HG03575 (cell line): ENCODE results near the gene MPDU1.
"Not testable (repeated sequence)": the region's sequence is repeated elsewhere in the genome, so short reads cannot be mapped to it uniquely, and the experiment has no call there.

ENCODE experiments used
- ATAC-seq: cut with Tn5 transposase; IDR thresholded peaks from one replicate; pipeline ENCODE4 v1.9.1; 2021; ENCODE audit not compliant: unreplicated experiment, insufficient number of reproducible peaks, low FRiP score; ENCODE audit errors: extremely low read depth

Gene MPDU1

DNA sequence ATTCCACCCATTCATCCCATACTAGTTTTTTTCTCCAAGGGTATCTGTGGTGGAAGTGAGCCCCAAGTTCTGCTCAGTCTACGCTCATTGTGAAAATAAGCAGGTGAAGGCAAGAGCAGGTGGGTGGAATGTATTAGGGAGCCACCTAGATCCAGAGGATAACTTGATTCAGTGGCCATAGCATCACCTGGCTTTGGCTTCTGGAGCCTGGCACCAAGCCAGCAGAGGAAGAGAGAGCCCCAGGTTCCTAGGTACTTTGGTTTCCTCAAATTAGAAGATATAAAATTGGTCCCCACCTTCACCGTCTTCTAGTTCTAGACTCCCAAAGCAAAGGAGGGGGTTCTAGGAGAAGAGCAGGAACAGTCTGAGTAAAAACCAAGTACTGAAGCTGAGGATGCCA lies 27.0 kb downstream of the MPDU1 start:
- ATAC-seq: no peak

DNA sequence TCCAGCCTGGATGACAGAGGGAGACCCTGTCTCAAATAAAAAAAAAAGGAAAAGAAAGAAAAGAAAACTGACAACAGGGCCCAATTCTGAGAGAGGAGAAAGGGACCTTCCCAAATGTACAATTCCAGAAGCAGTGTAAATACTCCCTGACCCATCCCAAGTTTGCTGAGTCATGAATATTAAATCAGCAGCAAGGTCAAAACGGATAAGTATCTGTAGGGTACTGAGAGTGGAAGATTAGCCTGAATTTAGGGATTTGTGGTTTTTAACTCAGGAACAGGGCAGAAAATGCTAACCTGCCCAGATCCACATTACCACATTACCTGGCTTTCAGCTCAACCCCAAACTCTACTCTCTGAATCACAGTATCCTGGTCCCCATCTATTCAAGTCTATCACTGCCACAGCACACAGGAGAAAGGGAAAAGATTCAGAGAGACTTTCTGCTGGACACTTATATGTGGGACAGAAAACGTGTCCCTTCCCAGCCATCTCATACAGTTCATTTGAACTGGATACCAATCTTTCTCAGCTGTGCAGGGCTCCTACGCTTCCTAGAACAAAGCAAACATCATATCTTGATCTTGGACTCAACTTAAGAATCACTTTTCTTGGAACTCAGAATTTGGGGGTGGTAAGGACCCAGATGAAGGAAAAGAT lies 28.1 kb downstream of the MPDU1 start:
- ATAC-seq: no peak

DNA sequence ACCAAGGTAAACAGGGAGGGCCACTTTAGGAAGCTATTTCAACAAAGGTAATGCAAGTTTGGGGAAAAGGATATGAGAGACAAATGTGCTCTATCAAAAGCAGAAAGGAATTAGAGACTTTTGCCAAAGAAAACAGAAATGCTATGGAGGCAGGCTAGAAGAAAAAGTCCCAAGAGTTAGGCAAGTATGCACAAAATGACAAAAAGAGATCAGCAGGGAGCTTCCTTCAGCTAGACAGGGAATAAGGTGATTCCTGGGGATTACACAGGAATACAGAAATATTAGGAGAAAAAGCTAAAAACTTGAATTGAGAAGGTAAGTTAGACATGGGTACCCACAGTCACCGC lies 28.6 kb downstream of the MPDU1 start:
- ATAC-seq: no peak

DNA sequence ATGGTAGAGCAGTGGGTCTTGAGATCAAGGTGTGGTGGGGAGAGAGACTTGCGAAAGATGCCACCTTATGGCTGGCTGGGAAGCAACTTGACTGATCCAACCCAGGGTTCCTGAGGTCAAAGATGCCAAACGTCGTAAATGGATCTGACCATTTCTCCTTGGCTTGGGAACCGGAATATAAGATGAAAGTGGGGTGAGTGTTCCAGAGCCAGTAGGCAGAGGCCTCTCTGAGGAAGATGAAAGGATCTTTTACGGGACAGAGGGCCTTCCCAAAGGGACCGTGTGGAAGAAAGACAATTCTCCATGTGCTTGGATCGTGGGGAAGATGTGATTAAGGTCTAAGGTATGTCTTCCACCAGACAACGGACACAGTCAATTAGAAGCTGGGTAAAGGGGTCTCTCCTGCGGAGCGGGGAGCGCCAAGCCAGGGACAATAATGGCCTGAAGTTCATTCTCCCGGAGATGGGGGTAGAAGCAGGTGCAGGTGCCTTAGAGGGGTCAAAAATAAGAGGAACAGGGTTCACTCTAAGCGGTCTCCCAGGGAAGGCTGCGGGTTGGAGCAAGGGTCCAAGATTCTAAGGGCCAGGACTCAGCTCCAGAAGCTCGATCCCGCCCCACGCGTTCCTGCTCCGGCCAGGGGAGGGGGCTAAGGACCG lies 30.2 kb downstream of the MPDU1 start:
- ATAC-seq: no peak

DNA sequence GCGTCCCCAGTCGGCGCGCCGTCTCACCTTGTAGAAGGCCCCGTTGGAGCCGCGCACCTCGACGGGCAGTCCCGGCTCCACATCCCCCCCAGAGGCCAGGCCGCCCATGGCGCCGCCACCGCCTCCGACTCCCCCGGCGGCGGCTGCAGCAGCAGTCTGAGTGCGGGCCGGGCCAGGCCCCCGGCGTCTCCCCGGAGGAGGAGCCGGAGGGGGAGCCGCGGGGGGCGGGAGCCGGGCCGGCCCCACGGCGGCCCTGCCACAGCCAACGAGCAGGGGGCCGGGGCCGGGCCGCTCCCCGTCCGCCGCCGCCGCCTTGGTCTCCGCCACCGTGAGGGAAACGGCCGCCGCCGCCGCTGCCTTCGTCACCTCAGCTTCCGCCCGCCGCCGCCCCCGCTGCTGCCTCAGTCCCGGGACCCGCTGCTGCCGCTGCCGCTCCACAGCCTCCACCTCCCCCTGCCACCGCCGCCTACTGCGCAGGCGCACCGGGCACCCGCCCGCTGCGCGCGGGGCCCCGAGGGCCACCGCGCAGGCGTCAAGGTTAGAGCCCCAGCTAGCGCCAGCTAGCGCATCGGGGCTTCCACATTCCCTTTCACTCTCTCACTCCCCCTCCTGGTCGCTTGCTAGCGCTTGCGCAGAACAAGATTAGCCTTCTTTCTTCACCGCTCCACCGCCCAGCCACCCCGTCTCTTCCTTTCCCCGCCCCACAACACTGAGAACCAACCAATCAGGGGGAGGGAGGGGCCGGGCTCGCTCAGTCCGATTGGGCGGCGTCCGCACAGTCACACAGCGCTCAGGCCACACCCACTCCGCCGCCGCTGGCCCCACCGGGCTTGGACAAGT lies 31.0 kb downstream of the MPDU1 start, which contains the start of gene FXR2:
TSS of gene FXR2 (minus strand) at position 473 of the 840 bp plus-strand sequence. CDS start at position 108, 365 bp downstream.
- peak; percentile 44 for ATAC-seq

DNA sequence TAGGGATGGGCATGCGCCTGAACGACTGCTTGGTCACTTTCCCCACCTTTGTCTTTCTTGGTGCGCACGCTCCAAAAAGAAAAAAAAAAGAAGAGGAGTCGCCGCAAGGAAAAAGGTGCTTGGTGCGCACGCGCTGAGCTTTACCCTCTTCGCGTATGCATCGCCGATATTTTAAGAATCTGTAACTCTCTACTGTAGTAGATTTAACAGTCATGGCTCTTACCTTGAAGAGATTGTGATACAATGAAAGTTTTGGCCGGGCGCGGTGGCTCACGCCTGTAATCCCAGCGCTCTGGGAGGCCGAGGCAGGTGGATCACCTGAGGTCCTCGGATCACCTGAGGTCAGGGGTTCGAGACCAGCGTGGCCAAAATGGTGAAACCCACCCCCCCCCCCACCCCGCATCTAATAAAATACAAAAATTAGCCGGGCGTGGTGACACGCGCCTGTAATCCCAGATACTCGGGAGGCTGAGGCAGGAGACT lies 31.7 kb downstream of the MPDU1 start:
- no peak for ATAC-seq

DNA sequence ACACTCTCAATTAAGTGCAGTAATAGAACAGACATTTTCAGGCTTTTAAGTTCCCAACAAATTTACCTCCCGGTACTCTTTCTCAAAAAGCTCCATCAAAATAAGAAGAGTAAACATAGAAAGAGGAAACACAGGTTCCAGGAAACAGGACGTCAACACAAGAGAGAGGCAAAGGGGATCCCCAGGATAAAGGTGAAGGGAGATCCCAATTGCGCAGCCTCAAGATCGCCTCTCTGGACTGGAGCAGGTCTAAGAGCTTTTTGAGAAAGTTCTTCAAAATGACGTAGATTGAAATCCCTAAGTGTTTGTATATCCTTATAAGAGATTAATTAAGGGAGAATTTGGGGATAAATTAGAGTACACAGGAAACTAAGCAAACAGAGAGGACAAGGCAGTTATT lies 35.0 kb downstream of the MPDU1 start:
- no peak for ATAC-seq

DNA sequence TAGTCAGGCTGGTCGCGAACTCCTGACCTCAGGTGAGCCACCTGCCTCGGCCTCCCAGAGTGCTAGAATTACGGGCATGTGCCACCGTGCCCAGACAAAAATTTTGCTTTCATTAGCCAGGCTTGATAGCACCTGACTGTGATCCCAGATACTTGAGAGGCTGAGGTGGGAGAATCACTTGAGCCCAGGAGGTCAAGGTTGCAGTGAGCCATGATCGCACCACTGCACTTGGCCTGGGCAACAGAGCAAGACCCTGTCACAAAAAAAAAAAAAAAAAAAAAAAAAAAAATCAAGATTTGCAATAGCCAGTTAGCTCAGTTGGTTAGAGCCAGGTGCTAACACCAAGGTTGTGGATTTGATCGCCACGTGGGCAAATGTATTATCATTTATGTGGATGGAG lies 37.2 kb downstream of the MPDU1 start:
- no peak for ATAC-seq

DNA sequence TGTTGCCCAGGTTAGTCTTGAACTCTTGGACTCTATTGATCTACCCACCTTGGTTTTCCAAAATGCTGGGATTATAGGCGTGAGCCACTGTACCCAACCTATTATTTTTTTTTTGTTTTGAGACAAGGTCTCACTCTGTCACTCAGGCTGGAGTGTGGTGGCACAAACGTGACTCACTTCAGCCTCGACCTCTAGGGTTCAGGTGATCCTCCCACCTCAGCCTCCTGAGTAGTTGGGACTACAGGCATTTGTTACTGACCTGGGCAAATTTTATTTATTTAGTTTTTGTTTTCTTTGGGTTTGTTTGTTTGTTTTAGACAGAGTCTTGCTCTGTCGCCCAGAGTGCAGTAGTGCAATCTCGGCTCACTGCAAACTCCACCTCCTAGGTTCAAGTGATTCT lies 40.0 kb downstream of the MPDU1 start:
- ATAC-seq: no peak

DNA sequence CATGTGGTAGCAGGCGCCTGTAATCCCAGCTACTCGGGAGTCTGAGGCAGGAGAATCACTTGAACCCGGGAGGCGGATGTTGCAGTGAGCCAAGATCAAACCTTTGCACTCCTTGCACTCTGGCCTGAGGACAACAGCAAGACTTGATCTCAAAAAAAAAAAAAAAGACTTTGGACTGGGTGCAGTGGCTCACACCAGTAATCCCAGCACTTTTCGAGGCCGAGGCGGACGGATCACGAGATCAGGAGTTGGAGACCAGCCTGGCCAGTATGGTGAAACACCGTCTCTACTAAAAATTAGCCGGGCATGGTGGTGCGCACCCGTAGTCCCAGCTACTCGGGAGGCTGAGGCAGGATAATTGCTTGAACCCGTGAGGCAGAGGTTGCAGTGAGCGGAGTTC lies 42.1 kb downstream of the MPDU1 start:
- ATAC-seq: not testable (repeated sequence)

DNA sequence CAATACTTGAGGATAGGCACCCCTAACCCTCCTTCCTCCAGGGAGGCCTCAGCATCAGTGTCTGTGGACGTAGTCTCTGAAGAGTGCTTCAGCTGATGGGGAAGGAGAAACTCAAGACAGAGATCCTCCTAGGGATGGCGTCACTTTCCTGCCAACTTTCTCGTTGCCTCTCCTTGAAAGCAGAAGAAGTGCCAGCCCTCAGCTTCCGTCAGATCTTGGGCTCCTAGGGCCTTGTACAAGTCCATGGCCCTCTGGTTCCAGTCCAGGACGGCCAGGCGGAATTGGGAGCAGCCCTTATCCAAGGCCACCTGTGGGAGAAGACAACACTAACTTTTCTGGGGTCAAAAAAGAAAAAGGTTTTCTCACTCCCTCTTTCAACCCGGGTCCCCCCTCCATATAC lies 42.7 kb downstream of the MPDU1 start:
- ATAC-seq: no peak

DNA sequence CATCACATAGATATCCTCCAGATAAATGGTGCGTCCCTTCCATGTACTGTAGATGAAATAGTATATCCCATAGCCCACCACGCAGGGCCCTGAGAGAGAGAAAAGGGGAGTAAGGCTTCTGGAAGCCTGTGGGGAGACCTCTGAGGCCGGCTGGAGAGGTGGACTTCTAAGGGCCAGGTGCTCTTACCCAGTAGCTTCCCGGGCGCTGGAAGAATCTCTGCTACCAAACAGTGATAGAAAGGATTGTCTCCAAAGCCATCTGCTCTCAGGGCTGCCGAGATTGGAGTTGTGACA lies 43.3 kb downstream of the MPDU1 start:
- ATAC-seq: no peak

DNA sequence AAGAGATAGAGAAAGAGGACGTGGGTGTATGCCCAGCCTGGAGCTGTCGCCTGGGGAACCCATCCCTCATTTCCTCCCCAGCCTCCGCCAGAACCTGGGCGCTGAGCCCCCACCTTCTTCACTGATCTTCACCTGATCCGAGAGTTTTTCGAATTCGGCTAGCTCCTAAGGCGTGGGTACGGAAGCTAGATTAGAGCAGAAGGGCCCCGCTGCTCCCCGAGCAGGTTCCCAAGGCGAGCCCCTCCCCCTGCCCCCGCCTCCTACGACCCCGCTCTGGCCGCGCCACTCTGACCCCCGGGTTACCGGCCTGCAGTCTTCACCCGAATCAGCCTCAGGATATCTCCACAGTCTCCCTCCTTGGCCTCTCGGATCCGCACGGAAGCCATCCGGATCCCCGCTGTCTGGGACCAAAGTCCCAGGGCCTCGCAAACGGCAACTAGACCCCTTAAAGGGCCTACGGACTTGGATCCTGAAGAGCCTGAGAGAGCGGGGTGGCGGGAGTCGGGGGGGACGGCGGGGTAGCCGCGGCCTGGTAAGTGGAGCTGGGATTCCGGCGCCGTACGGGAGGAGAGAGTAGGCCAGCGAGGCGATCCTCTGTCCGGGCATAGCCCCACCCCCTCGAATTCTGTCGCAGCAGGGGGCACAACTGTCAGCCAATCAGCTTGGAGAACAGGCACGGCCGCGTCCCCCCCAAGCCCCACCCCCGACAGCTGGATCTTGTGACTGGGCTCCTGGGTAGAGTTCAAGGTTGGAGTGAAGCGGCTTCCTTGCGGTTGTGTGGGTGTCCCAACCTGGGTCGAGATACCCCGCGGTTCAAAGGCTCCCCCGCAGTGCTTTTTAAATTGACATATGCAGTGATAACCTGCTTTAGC lies 43.8 kb downstream of the MPDU1 start, which contains the start of gene SAT2:
TSS of gene SAT2 (minus strand) at position 572 of the 872 bp plus-strand sequence. CDS start at position 386, 186 bp downstream.
- no peak for ATAC-seq

DNA sequence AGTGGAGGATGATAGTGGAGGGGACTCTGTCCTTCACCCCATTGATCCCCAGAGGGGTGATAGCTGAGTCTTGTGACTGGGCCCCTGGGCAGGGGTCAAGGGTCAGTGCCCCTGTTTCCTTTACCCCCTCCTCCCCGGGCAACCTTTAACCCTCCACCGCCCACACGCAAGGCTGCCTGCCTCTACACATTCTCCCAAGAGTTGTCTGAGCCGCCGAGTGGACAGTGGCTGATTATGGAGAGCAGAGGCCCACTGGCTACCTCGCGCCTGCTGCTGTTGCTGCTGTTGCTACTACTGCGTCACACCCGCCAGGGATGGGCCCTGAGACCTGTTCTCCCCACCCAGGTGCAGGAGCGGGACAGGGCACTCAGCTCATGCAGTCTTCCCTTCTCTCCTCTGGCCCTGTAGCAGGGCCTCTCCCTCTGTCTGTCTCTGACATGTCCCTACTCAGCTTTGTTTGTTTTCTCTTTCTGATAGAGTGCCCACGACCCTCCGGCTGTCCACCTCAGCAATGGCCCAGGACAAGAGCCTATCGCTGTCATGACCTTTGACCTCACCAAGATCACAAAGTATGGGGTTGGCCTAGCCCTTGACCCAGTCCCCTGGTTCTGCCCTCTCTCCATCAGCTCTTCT lies 46.4 kb downstream of the MPDU1 start, which contains the start of gene SHBG:
TSS of gene SHBG (plus strand) at position 197 of the 633 bp plus-strand sequence. CDS start at position 235, 38 bp downstream.
- ATAC-seq: no peak

DNA sequence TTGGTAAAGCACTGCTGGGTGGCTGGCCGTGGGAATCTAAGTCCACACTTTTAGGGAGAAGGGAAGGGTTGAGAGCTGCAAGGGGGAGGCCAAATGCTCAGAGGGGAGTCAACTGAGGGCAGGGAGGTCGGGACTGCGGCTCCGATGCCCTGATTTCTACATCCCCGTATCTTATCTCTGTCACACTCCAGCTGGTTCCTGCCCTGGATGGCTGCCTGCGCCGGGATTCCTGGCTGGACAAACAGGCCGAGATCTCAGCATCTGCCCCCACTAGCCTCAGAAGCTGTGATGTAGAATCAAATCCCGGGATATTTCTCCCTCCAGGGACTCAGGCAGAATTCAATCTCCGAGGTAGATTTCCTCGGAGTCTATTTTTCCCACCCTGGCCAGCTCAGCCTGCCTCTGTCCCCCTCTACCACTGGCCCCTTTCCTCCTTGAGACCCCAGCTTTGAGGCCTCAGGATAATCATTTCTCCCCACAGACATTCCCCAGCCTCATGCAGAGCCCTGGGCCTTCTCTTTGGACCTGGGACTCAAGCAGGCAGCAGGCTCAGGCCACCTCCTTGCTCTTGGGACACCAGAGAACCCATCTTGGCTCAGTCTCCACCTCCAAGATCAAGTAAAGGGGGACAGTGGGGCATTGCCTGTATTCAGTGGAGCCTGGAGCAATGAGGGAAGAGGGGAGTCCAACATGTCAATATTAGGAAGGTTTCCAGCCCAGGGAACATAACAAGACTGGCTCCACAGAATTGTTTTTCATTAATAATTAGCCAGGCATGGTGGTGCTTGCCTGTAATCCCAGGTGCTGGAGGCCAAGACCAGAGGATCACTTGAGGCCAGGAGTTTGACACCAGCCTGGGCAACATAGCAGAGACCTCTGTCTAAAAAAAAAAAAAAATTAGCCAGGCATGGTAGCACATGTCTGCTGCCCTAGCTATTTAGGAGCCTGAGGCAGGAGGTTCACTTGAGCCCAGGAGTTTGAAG lies 48.0 kb downstream of the MPDU1 start:
- ATAC-seq: no peak

DNA sequence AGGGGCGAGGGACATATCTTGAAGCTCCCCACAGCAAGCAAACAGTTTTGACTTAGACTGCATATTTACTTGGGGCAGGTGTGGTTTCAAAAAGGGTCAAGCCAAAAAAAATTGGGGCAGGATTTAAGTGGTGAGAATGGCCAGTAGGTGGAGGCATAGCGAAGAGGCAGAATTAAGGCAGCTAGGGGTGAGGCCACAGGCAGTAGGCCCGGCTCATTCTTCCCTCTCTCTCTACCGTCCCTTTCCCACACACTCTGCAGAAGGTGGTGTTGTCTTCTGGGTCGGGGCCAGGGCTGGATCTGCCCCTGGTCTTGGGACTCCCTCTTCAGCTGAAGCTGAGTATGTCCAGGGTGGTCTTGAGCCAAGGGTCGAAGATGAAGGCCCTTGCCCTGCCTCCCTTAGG lies 48.8 kb downstream of the MPDU1 start:
- no peak for ATAC-seq

DNA sequence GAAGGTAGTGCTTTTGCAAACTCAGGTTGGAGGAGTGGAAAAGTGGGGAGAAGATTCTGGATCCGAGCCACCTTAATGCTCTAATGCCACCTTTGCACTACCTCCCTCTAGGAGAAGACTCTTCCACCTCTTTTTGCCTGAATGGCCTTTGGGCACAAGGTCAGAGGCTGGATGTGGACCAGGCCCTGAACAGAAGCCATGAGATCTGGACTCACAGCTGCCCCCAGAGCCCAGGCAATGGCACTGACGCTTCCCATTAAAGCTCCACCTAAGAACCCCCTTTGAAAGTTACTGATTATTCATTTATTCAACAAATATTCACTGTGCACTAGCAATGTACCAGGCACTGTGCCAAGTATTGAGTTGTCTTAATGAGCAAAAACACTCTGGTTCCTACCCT lies 49.4 kb downstream of the MPDU1 start:
- no peak for ATAC-seq
